Calu3 (cell line): ENCODE results near the gene CALU. TPM values are rescaled to one million over a fixed set of nuclear protein-coding genes. Genes with fewer than 3 reads are reported as not detected.

Experiments used
- BruUV-seq: library from RNA; stranded (reverse); fragments of 400-500 nt; replicated peaks from 2 replicates; lab custom pipeline; 2021; lab: Mats Ljungman, UMichigan
- CTCF ChIA-PET: fragments of 300-600 bp; sonication (Branson Sonifier 250); formaldehyde crosslinking; loops from one replicate; lab custom pipeline; 2022; ENCODE audit warnings: antibody characterized with exemption; lab: Charles Lee
- DNase-seq: peaks from one replicate; pipeline ENCODE4 v3.0.0; 2022
- H3K27ac Mint-ChIP-seq: one replicate; pipeline ENCODE4 v1.8.0; 2022; ENCODE audit warnings: mixed read lengths; ENCODE audit not compliant: unreplicated experiment
- H3K27me3 Mint-ChIP-seq: one replicate; pipeline ENCODE4 v1.8.0; 2022; ENCODE audit warnings: mixed read lengths; ENCODE audit not compliant: unreplicated experiment
- H3K36me3 Mint-ChIP-seq: one replicate; pipeline ENCODE4 v1.8.0; 2022; ENCODE audit warnings: mild to moderate bottlenecking, moderate library complexity, mixed read lengths; ENCODE audit not compliant: insufficient read depth, unreplicated experiment
- H3K4me1 Mint-ChIP-seq: one replicate; pipeline ENCODE4 v1.8.0; 2022; ENCODE audit warnings: mild to moderate bottlenecking, low read depth, mixed read lengths; ENCODE audit not compliant: unreplicated experiment
- H3K4me3 Mint-ChIP-seq: one replicate; pipeline ENCODE4 v1.8.0; 2022; ENCODE audit warnings: mild to moderate bottlenecking, low read depth, moderate library complexity, mixed read lengths; ENCODE audit not compliant: unreplicated experiment
- H3K9me3 Mint-ChIP-seq: one replicate; pipeline ENCODE4 v1.8.0; 2022; ENCODE audit warnings: low read depth, mixed read lengths; ENCODE audit not compliant: unreplicated experiment
- CTCF ChIP-seq: fragments of 200-600 bp; IDR thresholded peaks from one replicate; pipeline ENCODE4 v1.8.0; 2022; ENCODE audit warnings: antibody characterized with exemption; ENCODE audit not compliant: unreplicated experiment
- intact Hi-C: fragments of 100-400 bp; cut with micrococcal nuclease; formaldehyde crosslinking; loops from one replicate; pipeline ENCODE4 v1.10.0; 2022; ENCODE audit not compliant: unreplicated experiment
- total RNA-seq: library from RNA; stranded (reverse); gene quantifications from 2 replicates; pipeline ENCODE4 v1.2.3, GENCODE V29; 2022

Gene CALU
- total RNA-seq, 1 experiment from 2014 or later = 154 TPM

- intact Hi-C loops = no loop called here
- no TSS peak for BruUV-seq
- no peak for TF ChIP-seq CTCF
- H3K27me3 Mint-ChIP-seq = peaks cover 45% of the 10 kb centered on the region
- H3K9me3 Mint-ChIP-seq = no peaks in the 10 kb centered on the region
- H3K4me3 Mint-ChIP-seq = no peak overlapping the region
- no peak for DNase-seq
- H3K4me1 Mint-ChIP-seq = no peaks in the 10 kb centered on the region
- no peaks in the 10 kb centered on the region for H3K36me3 Mint-ChIP-seq
- CTCF ChIA-PET = no interaction called here
- no peak overlapping the region for H3K27ac Mint-ChIP-seq
Observed at GRCh38 chr7:128728598-128728997, 10.6 kb upstream of the CALU start.

GRCh38 chr7:128729494-128729893, 9.7 kb upstream of the CALU start:
- no peak overlapping the region for H3K4me3 Mint-ChIP-seq
- DNase-seq = no peak
- intact Hi-C loops = no loop called here
- no peak overlapping the region for H3K27ac Mint-ChIP-seq
- H3K27me3 Mint-ChIP-seq = peaks cover 37% of the 10 kb centered on the region
- no TSS peak for BruUV-seq
- H3K4me1 Mint-ChIP-seq = no peaks in the 10 kb centered on the region
- H3K9me3 Mint-ChIP-seq = no peaks in the 10 kb centered on the region
- TF ChIP-seq CTCF = no peak
- H3K36me3 Mint-ChIP-seq = no peaks in the 10 kb centered on the region
- CTCF ChIA-PET = interaction anchor here (0.6 kb wide), 1 partner anchor 14 kb away, joined by 3 read pairs; no protein-coding TSS in a partner anchor

- no peaks in the 10 kb centered on the region for H3K4me1 Mint-ChIP-seq
- intact Hi-C loops = no loop called here
- no peak for TF ChIP-seq CTCF
- H3K36me3 Mint-ChIP-seq = no peaks in the 10 kb centered on the region
- DNase-seq = no peak
- H3K27me3 Mint-ChIP-seq = peaks cover 21% of the 10 kb centered on the region
- H3K4me3 Mint-ChIP-seq = no peak overlapping the region
- no TSS peak for BruUV-seq
- H3K9me3 Mint-ChIP-seq = no peaks in the 10 kb centered on the region
- CTCF ChIA-PET = no interaction called here
- H3K27ac Mint-ChIP-seq = no peak overlapping the region
Observed at GRCh38 chr7:128731184-128731583, 8.0 kb upstream of the CALU start.

GRCh38 chr7:128732521-128733277, 6.5 kb upstream of the CALU start:
- Mint-ChIP-seq H3K36me3 (no peaks in the 10 kb centered on the region), H3K4me3 (no peak overlapping the region)
- no TSS peak for BruUV-seq

More at GRCh38 chr7:128732521-128733277, 6.5 kb upstream of the CALU start:
- CTCF ChIA-PET = no interaction called here
- Mint-ChIP-seq H3K27ac (no peak overlapping the region), H3K4me1 (peaks cover 2% of the 10 kb centered on the region), H3K9me3 (no peaks in the 10 kb centered on the region), H3K27me3 (peaks cover 6% of the 10 kb centered on the region)
- DNase-seq = no peak
- intact Hi-C loops = no loop called here
- TF ChIP-seq CTCF = no peak
